Measurements from ENCODE around the gene SEPTIN11. TPM values are rescaled to one million over a fixed set of nuclear protein-coding genes. Genes with fewer than 3 reads are reported as not detected.
A peak's percentile ranks its signal among the peaks of the same experiment; 100 is the strongest.

The SEPTIN11 gene
- 100 to 1,000 TPM in 2 of 6 donors, 10 to 100 TPM in 4; 56.3 to 136 (median 94.0) TPM for total RNA-seq

- peaks cover 15 to 32% (median 21%) of the 10 kb centered on the region in 4 donors for H3K4me1 ChIP-seq
- ATAC-seq (ENCODE audit: low FRiP score in 2 of 2) = peak; percentile 94 to 96
- WGBS, 2 donors = 0% methylated on average over 6 of the region's 87 CpGs; no CpG with 5 or more reads in 1 of the 2 donors
Measured at GRCh38 chr4:76949276-76950051, at the start of gene SEPTIN11. SEPTIN11 (plus strand) TSS chr4:76949752; CDS start chr4:76949904, 152 bp downstream.

GRCh38 chr4:76902233-76902890 lies 47.2 kb upstream of the SEPTIN11 start:
- no peak overlapping the region for H3K4me3 ChIP-seq
- TF ChIP-seq POLR2A (IDR thresholded peaks at IDR 0.05) = no peak
- TF ChIP-seq, protein P1, sequence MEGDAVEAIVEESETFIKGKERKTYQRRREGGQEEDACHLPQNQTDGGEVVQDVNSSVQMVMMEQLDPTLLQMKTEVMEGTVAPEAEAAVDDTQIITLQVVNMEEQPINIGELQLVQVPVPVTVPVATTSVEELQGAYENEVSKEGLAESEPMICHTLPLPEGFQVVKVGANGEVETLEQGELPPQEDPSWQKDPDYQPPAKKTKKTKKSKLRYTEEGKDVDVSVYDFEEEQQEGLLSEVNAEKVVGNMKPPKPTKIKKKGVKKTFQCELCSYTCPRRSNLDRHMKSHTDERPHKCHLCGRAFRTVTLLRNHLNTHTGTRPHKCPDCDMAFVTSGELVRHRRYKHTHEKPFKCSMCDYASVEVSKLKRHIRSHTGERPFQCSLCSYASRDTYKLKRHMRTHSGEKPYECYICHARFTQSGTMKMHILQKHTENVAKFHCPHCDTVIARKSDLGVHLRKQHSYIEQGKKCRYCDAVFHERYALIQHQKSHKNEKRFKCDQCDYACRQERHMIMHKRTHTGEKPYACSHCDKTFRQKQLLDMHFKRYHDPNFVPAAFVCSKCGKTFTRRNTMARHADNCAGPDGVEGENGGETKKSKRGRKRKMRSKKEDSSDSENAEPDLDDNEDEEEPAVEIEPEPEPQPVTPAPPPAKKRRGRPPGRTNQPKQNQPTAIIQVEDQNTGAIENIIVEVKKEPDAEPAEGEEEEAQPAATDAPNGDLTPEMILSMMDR (IDR thresholded peaks at IDR 0.05) = no peak
- no peak for TF ChIP-seq EP300 (IDR thresholded peaks at IDR 0.05)
- TF ChIP-seq POLR2AphosphoS5 (IDR thresholded peaks at IDR 0.05) = no peak
- no peak for DNase-seq
- no peaks in the 10 kb centered on the region for H3K9me3 ChIP-seq
- peaks cover 0 to 8% (median 4%) of the 10 kb centered on the region in 4 donors for H3K27me3 ChIP-seq
- no peaks in the 10 kb centered on the region for H3K36me3 ChIP-seq
- peaks cover 9 to 14% (median 12%) of the 10 kb centered on the region in 4 donors for H3K4me1 ChIP-seq
- 61 to 62% methylated on average over 3 of the region's 3 CpGs for WGBS, 2 donors
- no peak for ATAC-seq (ENCODE audit: low FRiP score in 2 of 2)
- H3K27ac ChIP-seq = no peak overlapping the region

More at GRCh38 chr4:76949276-76950051, at the start of gene SEPTIN11:
- Histone ChIP-seq H3K27me3 (no peaks in the 10 kb centered on the region), H3K9me3 (no peaks in the 10 kb centered on the region), H3K36me3 (no peaks in the 10 kb centered on the region), H3K4me3 (peak within 1 kb of the TSS; percentile 80 to 93 (median 92)), H3K27ac (peak within 1 kb of the TSS; percentile 89 to 93 (median 90))
- TF ChIP-seq POLR2AphosphoS5 (IDR thresholded peaks at IDR 0.05) = peak; percentile 90 to 97
- TF ChIP-seq, protein P1 (IDR thresholded peaks at IDR 0.05) = peak in 2 of 6 experiments; percentile 4 to 19
- TF ChIP-seq POLR2A (IDR thresholded peaks at IDR 0.05) = peak; percentile 24 to 85 (median 66)
- TF ChIP-seq EP300 (IDR thresholded peaks at IDR 0.05) = peak in 1 of 4 donors; percentile 31
- DNase-seq = peak; percentile 81 to 97

GRCh38 chr4:76904646-76905190 lies 44.8 kb upstream of the SEPTIN11 start:
- H3K4me3 ChIP-seq = no peak overlapping the region
- no peaks in the 10 kb centered on the region for H3K36me3 ChIP-seq
- DNase-seq (no peak), ATAC-seq (ENCODE audit: low FRiP score in 2 of 2) (no peak)
- no peak overlapping the region for H3K27ac ChIP-seq
- 78 to 83% methylated on average over 3 to 4 of the region's 4 CpGs for WGBS, 2 donors
- TF ChIP-seq, protein P1 (IDR thresholded peaks at IDR 0.05) = no peak
- TF ChIP-seq EP300 (IDR thresholded peaks at IDR 0.05) = no peak
- TF ChIP-seq POLR2AphosphoS5 (IDR thresholded peaks at IDR 0.05) = no peak
- TF ChIP-seq POLR2A (IDR thresholded peaks at IDR 0.05) = no peak
- no peaks in the 10 kb centered on the region for H3K27me3 ChIP-seq
- H3K4me1 ChIP-seq = no peaks in the 10 kb centered on the region
- no peaks in the 10 kb centered on the region for H3K9me3 ChIP-seq

GRCh38 chr4:76905521-76905920 lies 44.0 kb upstream of the SEPTIN11 start:
- Histone ChIP-seq H3K4me1 (no peaks in the 10 kb centered on the region), H3K27me3 (no peaks in the 10 kb centered on the region), H3K36me3 (no peaks in the 10 kb centered on the region), H3K4me3 (no peak overlapping the region), H3K9me3 (no peaks in the 10 kb centered on the region), H3K27ac (no peak overlapping the region)
- TF ChIP-seq POLR2A (IDR thresholded peaks at IDR 0.05) = no peak
- TF ChIP-seq, protein P1 (IDR thresholded peaks at IDR 0.05) = no peak
- TF ChIP-seq EP300 (IDR thresholded peaks at IDR 0.05) = no peak
- TF ChIP-seq POLR2AphosphoS5 (IDR thresholded peaks at IDR 0.05) = no peak
- ATAC-seq (ENCODE audit: low FRiP score in 2 of 2) (no peak), DNase-seq (no peak)
- 53 to 65% methylated on average over 1 of the region's 1 CpG for WGBS, 2 donors

All from upper lobe of left lung (tissue), 6 donors.